ENCODE data around the gene CYFIP2.
A peak's percentile ranks its signal among the peaks of the same experiment; 100 is the strongest.

Gene CYFIP2

DNA sequence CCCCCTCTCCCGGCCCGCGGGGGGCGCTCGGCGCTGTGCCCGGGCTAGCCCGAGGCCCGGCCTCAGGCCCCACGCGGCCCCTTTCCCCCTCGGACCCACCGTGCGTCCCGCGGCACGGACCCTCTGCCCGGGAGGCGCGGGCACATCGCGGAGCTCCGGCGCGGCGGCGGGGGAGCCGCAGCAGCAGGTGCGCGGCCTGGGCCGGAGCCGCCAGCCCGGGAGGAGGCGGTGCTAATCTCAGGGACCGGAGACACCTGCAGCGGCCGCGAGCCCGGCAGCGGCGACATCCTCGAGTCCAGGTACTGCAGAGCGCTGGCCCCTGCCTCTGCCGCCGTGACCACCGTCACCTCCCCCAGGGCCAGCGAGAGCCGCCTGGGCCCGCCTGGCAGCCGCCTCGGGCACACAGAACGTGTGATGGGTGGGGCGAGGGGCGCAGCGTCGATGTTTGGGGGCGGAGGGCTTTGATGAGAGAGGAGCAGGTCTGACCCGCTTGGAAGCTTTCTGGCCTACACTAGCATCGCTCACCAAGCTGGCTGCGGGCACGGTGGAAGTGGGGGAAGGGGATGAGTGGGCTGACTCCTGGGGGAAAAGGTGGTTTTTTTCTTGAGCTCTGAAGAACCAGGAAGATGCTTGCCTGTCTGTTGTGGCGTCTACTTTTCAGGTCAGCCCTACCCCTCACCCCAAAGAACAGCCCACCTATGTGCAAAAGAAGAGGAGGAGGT is 524 bp downstream of the CYFIP2 start (continued):
- TF ChIP-seq, protein P1, sequence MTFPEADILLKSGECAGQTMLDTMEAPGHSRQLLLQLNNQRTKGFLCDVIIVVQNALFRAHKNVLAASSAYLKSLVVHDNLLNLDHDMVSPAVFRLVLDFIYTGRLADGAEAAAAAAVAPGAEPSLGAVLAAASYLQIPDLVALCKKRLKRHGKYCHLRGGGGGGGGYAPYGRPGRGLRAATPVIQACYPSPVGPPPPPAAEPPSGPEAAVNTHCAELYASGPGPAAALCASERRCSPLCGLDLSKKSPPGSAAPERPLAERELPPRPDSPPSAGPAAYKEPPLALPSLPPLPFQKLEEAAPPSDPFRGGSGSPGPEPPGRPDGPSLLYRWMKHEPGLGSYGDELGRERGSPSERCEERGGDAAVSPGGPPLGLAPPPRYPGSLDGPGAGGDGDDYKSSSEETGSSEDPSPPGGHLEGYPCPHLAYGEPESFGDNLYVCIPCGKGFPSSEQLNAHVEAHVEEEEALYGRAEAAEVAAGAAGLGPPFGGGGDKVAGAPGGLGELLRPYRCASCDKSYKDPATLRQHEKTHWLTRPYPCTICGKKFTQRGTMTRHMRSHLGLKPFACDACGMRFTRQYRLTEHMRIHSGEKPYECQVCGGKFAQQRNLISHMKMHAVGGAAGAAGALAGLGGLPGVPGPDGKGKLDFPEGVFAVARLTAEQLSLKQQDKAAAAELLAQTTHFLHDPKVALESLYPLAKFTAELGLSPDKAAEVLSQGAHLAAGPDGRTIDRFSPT (tag by site-specific recombination; IDR thresholded peaks at IDR 0.05) = peak; percentile 68
- no peak for TF ChIP-seq ZNF24 (tag by site-specific recombination; IDR thresholded peaks at IDR 0.05)
- peak; percentile 21; the same call in 1 of the 2 replicates for TF ChIP-seq IKZF3 (tag by site-specific recombination; IDR thresholded peaks at IDR 0.05)
- TF ChIP-seq ZNF184 (tag by site-specific recombination; IDR thresholded peaks at IDR 0.05) = 0 out of 2 replicates have a peak, but pooled peaks have one; percentile 16
- TF ChIP-seq SP2 (tag by site-specific recombination; IDR thresholded peaks at IDR 0.05) = peak; percentile 59
- TF ChIP-seq, protein P2, sequence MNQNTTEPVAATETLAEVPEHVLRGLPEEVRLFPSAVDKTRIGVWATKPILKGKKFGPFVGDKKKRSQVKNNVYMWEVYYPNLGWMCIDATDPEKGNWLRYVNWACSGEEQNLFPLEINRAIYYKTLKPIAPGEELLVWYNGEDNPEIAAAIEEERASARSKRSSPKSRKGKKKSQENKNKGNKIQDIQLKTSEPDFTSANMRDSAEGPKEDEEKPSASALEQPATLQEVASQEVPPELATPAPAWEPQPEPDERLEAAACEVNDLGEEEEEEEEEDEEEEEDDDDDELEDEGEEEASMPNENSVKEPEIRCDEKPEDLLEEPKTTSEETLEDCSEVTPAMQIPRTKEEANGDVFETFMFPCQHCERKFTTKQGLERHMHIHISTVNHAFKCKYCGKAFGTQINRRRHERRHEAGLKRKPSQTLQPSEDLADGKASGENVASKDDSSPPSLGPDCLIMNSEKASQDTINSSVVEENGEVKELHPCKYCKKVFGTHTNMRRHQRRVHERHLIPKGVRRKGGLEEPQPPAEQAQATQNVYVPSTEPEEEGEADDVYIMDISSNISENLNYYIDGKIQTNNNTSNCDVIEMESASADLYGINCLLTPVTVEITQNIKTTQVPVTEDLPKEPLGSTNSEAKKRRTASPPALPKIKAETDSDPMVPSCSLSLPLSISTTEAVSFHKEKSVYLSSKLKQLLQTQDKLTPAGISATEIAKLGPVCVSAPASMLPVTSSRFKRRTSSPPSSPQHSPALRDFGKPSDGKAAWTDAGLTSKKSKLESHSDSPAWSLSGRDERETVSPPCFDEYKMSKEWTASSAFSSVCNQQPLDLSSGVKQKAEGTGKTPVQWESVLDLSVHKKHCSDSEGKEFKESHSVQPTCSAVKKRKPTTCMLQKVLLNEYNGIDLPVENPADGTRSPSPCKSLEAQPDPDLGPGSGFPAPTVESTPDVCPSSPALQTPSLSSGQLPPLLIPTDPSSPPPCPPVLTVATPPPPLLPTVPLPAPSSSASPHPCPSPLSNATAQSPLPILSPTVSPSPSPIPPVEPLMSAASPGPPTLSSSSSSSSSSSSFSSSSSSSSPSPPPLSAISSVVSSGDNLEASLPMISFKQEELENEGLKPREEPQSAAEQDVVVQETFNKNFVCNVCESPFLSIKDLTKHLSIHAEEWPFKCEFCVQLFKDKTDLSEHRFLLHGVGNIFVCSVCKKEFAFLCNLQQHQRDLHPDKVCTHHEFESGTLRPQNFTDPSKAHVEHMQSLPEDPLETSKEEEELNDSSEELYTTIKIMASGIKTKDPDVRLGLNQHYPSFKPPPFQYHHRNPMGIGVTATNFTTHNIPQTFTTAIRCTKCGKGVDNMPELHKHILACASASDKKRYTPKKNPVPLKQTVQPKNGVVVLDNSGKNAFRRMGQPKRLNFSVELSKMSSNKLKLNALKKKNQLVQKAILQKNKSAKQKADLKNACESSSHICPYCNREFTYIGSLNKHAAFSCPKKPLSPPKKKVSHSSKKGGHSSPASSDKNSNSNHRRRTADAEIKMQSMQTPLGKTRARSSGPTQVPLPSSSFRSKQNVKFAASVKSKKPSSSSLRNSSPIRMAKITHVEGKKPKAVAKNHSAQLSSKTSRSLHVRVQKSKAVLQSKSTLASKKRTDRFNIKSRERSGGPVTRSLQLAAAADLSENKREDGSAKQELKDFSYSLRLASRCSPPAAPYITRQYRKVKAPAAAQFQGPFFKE (tag by site-specific recombination; IDR thresholded peaks at IDR 0.05; ENCODE audit: borderline replicate concordance) = no peak
- peak; percentile 62 for TF ChIP-seq ZNF335 (tag by site-specific recombination; conservative IDR thresholded peaks at IDR 0.05)
- TF ChIP-seq ZNF624 (tag by site-specific recombination; IDR thresholded peaks at IDR 0.05) = no peak
- no peak for TF ChIP-seq ZNF324 (tag by site-specific recombination; IDR thresholded peaks at IDR 0.05)
- TF ChIP-seq ZNF155 (tag by site-specific recombination; IDR thresholded peaks at IDR 0.05) = no peak
- no peak for TF ChIP-seq OSR2 (tag by site-specific recombination; IDR thresholded peaks at IDR 0.05)
- TF ChIP-seq, protein P3, sequence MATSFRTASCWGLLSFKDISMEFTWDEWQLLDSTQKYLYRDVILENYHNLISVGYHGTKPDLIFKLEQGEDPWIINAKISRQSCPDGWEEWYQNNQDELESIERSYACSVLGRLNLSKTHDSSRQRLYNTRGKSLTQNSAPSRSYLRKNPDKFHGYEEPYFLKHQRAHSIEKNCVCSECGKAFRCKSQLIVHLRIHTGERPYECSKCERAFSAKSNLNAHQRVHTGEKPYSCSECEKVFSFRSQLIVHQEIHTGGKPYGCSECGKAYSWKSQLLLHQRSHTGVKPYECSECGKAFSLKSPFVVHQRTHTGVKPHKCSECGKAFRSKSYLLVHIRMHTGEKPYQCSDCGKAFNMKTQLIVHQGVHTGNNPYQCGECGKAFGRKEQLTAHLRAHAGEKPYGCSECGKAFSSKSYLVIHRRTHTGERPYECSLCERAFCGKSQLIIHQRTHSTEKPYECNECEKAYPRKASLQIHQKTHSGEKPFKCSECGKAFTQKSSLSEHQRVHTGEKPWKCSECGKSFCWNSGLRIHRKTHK (tag by site-specific recombination; IDR thresholded peaks at IDR 0.05) = no peak
- TF ChIP-seq, protein P4, sequence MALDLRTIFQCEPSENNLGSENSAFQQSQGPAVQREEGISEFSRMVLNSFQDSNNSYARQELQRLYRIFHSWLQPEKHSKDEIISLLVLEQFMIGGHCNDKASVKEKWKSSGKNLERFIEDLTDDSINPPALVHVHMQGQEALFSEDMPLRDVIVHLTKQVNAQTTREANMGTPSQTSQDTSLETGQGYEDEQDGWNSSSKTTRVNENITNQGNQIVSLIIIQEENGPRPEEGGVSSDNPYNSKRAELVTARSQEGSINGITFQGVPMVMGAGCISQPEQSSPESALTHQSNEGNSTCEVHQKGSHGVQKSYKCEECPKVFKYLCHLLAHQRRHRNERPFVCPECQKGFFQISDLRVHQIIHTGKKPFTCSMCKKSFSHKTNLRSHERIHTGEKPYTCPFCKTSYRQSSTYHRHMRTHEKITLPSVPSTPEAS (tag by site-specific recombination; IDR thresholded peaks at IDR 0.05) = no peak
- no peak for TF ChIP-seq TRIM28 (IDR thresholded peaks at IDR 0.05; ENCODE audit: borderline replicate concordance, low read length)
- TF ChIP-seq, protein P5, sequence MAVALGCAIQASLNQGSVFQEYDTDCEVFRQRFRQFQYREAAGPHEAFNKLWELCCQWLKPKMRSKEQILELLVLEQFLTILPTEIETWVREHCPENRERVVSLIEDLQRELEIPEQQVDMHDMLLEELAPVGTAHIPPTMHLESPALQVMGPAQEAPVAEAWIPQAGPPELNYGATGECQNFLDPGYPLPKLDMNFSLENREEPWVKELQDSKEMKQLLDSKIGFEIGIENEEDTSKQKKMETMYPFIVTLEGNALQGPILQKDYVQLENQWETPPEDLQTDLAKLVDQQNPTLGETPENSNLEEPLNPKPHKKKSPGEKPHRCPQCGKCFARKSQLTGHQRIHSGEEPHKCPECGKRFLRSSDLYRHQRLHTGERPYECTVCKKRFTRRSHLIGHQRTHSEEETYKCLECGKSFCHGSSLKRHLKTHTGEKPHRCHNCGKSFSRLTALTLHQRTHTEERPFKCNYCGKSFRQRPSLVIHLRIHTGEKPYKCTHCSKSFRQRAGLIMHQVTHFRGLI (tag by site-specific recombination; IDR thresholded peaks at IDR 0.05) = no peak
- no peak for TF ChIP-seq ZNF777 (tag by site-specific recombination; IDR thresholded peaks at IDR 0.05; ENCODE audit: borderline replicate concordance)
- TF ChIP-seq ZNF621 (tag by site-specific recombination; IDR thresholded peaks at IDR 0.05) = no peak
- no peak for TF ChIP-seq ZNF473 (tag by site-specific recombination; IDR thresholded peaks at IDR 0.05)
- TF ChIP-seq ZNF514 (tag by site-specific recombination; IDR thresholded peaks at IDR 0.05) = no peak
- TF ChIP-seq, protein P6, sequence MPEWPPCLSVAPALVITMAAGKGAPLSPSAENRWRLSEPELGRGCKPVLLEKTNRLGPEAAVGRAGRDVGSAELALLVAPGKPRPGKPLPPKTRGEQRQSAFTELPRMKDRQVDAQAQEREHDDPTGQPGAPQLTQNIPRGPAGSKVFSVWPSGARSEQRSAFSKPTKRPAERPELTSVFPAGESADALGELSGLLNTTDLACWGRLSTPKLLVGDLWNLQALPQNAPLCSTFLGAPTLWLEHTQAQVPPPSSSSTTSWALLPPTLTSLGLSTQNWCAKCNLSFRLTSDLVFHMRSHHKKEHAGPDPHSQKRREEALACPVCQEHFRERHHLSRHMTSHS (tag by site-specific recombination; IDR thresholded peaks at IDR 0.05) = no peak
- TF ChIP-seq YY2 (tag by site-specific recombination; IDR thresholded peaks at IDR 0.05) = no peak
- TF ChIP-seq TCF7L2 (IDR thresholded peaks at IDR 0.05; ENCODE audit: borderline replicate concordance, low read depth, low read length) = no peak
- TF ChIP-seq, protein P7, sequence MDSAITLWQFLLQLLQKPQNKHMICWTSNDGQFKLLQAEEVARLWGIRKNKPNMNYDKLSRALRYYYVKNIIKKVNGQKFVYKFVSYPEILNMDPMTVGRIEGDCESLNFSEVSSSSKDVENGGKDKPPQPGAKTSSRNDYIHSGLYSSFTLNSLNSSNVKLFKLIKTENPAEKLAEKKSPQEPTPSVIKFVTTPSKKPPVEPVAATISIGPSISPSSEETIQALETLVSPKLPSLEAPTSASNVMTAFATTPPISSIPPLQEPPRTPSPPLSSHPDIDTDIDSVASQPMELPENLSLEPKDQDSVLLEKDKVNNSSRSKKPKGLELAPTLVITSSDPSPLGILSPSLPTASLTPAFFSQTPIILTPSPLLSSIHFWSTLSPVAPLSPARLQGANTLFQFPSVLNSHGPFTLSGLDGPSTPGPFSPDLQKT (IDR thresholded peaks at IDR 0.05; ENCODE audit: borderline replicate concordance, low read depth, low read length) = no peak
- peak; percentile 66; the same call in 1 of the 2 replicates for TF ChIP-seq ZBTB48 (tag by site-specific recombination; IDR thresholded peaks at IDR 0.05)
- no peak for TF ChIP-seq SALL2 (tag by site-specific recombination; IDR thresholded peaks at IDR 0.05; ENCODE audit: borderline replicate concordance)
- TF ChIP-seq HOXD13 (CRISPR knock-in tag; IDR thresholded peaks at IDR 0.05; ENCODE audit: borderline replicate concordance) = no peak
